RWPE2 (cell line): ENCODE data around the gene LATS1.
A peak's percentile ranks its signal among the peaks of the same experiment; 100 is the strongest.

Source experiments
- ATAC-seq: fragments of 200-7000 bp; cut with Tn5 transposase; 3 replicates; pipeline ENCODE4 v1.9.1; 2021; ENCODE audit warnings: low read depth
- DNase-seq: peaks from one replicate; pipeline ENCODE4 v3.0.0-alpha.2; 2020; ENCODE audit warnings: low spot score
- H3K27ac ChIP-seq: fragments of 450-650 bp; 2 replicates; pipeline ENCODE4 v1.5.1; 2017; ENCODE audit warnings: mild to moderate bottlenecking; ENCODE audit not compliant: poor library complexity, severe bottlenecking
- H3K27me3 ChIP-seq: fragments of 250-450 bp; sonication (Bioruptor Pico); 2 replicates; pipeline ENCODE4 v1.5.1; 2021; ENCODE audit warnings: mild to moderate bottlenecking, moderate library complexity; ENCODE audit not compliant: insufficient read depth, poor library complexity, severe bottlenecking
- H3K36me3 ChIP-seq: fragments of 250-450 bp; sonication (Bioruptor Pico); 2 replicates; pipeline ENCODE4 v1.5.1; 2020; ENCODE audit warnings: low read depth, mild to moderate bottlenecking, moderate library complexity
- H3K4me1 ChIP-seq: fragments of 250-450 bp; sonication (Bioruptor Pico); 2 replicates; pipeline ENCODE4 v1.5.1; 2021; ENCODE audit warnings: mild to moderate bottlenecking, moderate library complexity; ENCODE audit not compliant: insufficient read depth, poor library complexity, severe bottlenecking
- H3K4me3 ChIP-seq: fragments of 250-450 bp; sonication (Bioruptor Pico); 2 replicates; pipeline ENCODE4 v1.5.1; 2021; ENCODE audit warnings: mild to moderate bottlenecking, moderate library complexity; ENCODE audit not compliant: severe bottlenecking
- H3K9me3 ChIP-seq: fragments of 250-450 bp; sonication (Bioruptor Pico); 2 replicates; pipeline ENCODE4 v1.5.1; 2021; ENCODE audit warnings: mild to moderate bottlenecking, moderate library complexity; ENCODE audit not compliant: severe bottlenecking
- CTCF ChIP-seq: fragments of 450-650 bp; IDR thresholded peaks from one replicate; pipeline ENCODE4 v1.5.1; 2017; ENCODE audit warnings: mild to moderate bottlenecking, moderate library complexity; ENCODE audit not compliant: poor library complexity, severe bottlenecking

Gene LATS1

GRCh38 chr6:149717588-149718458 lies at the start of gene LATS1:
TSS of gene LATS1 (minus strand) at chr6:149718101. CDS start at chr6:149702126, 15,975 bp downstream.
- Histone ChIP-seq H3K4me1 (peaks cover 7% of the 10 kb centered on the region), H3K27ac (peak within 1 kb of the TSS; percentile 87), H3K27me3 (no peaks in the 10 kb centered on the region), H3K4me3 (peak within 1 kb of the TSS; percentile 89), H3K36me3 (peaks cover 21% of the 10 kb centered on the region), H3K9me3 (no peaks in the 10 kb centered on the region)
- TF ChIP-seq CTCF: no peak
- DNase-seq (peak; percentile 85), ATAC-seq (peak; percentile 82)

- DNase-seq (no peak), ATAC-seq (no peak)
- H3K27me3 ChIP-seq: no peaks in the 10 kb centered on the region
- H3K4me1 ChIP-seq: no peaks in the 10 kb centered on the region
- H3K36me3 ChIP-seq: peaks cover 52% of the 10 kb centered on the region
- no peak for TF ChIP-seq CTCF
- H3K4me3 ChIP-seq: no peak overlapping the region
- no peaks in the 10 kb centered on the region for H3K9me3 ChIP-seq
- H3K27ac ChIP-seq: no peak overlapping the region
Measured at GRCh38 chr6:149766156-149766769, 48.4 kb upstream of the LATS1 start.

GRCh38 chr6:149763866-149764265 lies 46.0 kb upstream of the LATS1 start:
- TF ChIP-seq CTCF: no peak
- H3K4me1 ChIP-seq: no peaks in the 10 kb centered on the region
- DNase-seq: no peak
- no peak overlapping the region for H3K4me3 ChIP-seq
- no peaks in the 10 kb centered on the region for H3K9me3 ChIP-seq
- H3K27ac ChIP-seq: no peak overlapping the region
- no peaks in the 10 kb centered on the region for H3K27me3 ChIP-seq
- ATAC-seq: no peak
- peaks cover 62% of the 10 kb centered on the region for H3K36me3 ChIP-seq

GRCh38 chr6:149761438-149761837 lies 43.5 kb upstream of the LATS1 start:
- H3K27ac ChIP-seq: no peak overlapping the region
- no peak for TF ChIP-seq CTCF
- H3K4me1 ChIP-seq: no peaks in the 10 kb centered on the region
- H3K9me3 ChIP-seq: no peaks in the 10 kb centered on the region
- ATAC-seq: no peak
- no peak overlapping the region for H3K4me3 ChIP-seq
- H3K36me3 ChIP-seq: peaks cover 62% of the 10 kb centered on the region
- DNase-seq: no peak
- H3K27me3 ChIP-seq: no peaks in the 10 kb centered on the region
